22Rv1 (cell line): Measurements from ENCODE around the gene HEMK1.

Experiments used
- H3K27ac ChIP-seq: fragments of 450-650 bp; 2 replicates; pipeline ENCODE4 v1.5.1; 2017
- CTCF ChIP-seq: fragments of 450-650 bp; IDR thresholded peaks from 2 replicates; pipeline ENCODE4 v1.5.1; 2017; ENCODE audit warnings: mild to moderate bottlenecking
- ZFX ChIP-seq: fragments of 450-650 bp; IDR thresholded peaks from 2 replicates; pipeline ENCODE4 v1.6.1; 2017; ENCODE audit warnings: antibody characterized with exemption, borderline replicate concordance

HEMK1 gene

GRCh38 chr3:50534681-50535330, 34.5 kb upstream of the HEMK1 start:
- TF ChIP-seq ZFX = no peak
- no peak for TF ChIP-seq CTCF
- no peak overlapping the region for H3K27ac ChIP-seq

GRCh38 chr3:50536471-50537180, 32.7 kb upstream of the HEMK1 start:
- TF ChIP-seq CTCF (no peak), ZFX (no peak)
- H3K27ac ChIP-seq = no peak overlapping the region

GRCh38 chr3:50537421-50538129, 31.7 kb upstream of the HEMK1 start:
- TF ChIP-seq CTCF (no peak), ZFX (no peak)
- no peak overlapping the region for H3K27ac ChIP-seq

- no peak overlapping the region for H3K27ac ChIP-seq
- TF ChIP-seq ZFX (no peak), CTCF (no peak)
Measured at GRCh38 chr3:50539356-50540286, 29.7 kb upstream of the HEMK1 start.

- no peak overlapping the region for H3K27ac ChIP-seq
- no peak for TF ChIP-seq ZFX
- peak; percentile 92 for TF ChIP-seq CTCF
Measured at GRCh38 chr3:50542177-50543034, 26.9 kb upstream of the HEMK1 start.

- H3K27ac ChIP-seq = no peak overlapping the region
- TF ChIP-seq CTCF (no peak), ZFX (no peak)
Measured at GRCh38 chr3:50545781-50546180, 23.5 kb upstream of the HEMK1 start.
